SW 1271 (cell line): ENCODE measurements around the gene TWF2.
A peak's percentile ranks its signal among the peaks of the same experiment; 100 is the strongest.

Source experiments
- DNase-seq, 2 experiments: peaks; one replicate each; lab custom pipeline; 2025; lab: John Stamatoyannopoulos, UW

Gene TWF2

DNA sequence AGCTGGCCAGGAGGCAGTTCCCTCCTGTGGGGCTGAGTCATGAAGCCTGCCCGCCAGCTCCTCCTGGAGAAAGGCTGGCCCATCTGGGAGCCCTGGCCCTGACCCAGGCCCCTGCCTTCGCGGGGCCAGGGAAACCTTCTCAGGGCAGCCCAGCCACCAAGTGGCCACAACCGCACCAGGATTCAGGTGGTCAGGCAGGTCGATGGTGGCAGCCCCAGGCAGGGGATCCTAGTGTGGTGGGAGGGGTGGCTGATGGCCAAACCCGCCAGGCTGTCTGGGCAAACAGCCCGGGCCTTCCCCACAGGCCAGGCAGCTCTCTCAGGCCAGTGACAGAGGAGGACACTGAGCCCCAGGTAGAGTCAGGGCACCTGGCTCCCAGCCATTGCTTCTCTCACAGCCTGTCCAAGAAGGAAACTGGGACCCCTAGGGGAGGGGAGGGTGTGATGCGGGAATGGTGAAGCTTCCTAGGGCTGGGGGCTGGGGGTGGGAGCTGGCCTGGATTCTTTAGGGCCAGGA, 1.2 kb downstream of the TWF2 start:
- DNase-seq: peak; percentile 31 to 46

DNA sequence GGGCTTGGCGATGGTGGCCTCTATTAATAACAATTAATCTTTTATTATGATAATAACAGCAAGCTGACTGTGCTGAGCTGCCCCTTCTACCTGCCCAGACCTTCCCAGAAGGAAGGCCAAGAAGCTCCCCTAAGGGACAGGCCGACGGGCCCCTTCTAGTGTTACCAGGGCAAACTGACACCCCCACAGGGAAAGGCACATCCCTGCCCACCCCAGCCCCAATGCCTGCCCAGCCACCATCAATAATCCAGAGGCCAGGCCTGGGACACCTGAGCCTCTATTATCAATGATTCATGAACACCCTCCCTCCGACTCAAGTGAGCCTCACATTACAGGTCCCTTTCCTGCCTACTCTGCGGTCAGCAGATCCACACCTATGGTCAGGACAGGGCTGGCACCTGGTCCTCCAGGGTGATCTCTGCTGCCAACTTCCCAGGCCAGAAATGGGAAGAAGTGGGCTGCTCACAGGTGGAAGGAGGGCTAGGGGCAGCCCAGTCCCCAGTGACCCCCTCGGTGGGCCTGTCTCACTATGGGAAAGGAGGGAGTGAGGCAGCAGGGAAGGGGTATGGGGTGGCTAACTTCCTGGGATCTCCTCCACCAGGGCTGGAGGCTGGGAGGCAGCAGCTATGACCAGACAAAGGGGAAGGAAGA, 1.8 kb downstream of the TWF2 start:
- no peak for DNase-seq

DNA sequence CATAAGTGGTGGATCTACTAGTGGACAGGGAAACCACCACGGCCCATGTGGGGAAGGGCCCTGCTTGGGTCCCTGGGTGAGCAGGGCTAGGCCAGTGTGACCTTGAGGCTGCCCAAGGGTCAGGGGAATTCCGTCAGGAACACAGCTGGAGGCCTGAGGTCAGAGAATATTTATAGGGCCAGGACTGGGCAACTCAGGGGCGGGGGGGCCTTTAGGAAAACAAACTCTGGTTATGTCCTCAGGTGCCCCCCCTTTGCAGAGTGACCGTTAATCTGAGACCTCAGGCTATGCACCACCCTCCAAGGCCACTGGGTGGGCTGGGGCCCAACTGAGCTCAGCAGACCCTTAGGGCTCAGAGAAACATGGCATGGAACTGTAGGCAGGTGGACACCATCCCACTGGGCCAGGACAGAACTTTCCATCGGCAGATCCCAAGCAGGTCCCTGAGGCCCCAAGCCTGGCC, 2.5 kb downstream of the TWF2 start:
- no peak for DNase-seq

DNA sequence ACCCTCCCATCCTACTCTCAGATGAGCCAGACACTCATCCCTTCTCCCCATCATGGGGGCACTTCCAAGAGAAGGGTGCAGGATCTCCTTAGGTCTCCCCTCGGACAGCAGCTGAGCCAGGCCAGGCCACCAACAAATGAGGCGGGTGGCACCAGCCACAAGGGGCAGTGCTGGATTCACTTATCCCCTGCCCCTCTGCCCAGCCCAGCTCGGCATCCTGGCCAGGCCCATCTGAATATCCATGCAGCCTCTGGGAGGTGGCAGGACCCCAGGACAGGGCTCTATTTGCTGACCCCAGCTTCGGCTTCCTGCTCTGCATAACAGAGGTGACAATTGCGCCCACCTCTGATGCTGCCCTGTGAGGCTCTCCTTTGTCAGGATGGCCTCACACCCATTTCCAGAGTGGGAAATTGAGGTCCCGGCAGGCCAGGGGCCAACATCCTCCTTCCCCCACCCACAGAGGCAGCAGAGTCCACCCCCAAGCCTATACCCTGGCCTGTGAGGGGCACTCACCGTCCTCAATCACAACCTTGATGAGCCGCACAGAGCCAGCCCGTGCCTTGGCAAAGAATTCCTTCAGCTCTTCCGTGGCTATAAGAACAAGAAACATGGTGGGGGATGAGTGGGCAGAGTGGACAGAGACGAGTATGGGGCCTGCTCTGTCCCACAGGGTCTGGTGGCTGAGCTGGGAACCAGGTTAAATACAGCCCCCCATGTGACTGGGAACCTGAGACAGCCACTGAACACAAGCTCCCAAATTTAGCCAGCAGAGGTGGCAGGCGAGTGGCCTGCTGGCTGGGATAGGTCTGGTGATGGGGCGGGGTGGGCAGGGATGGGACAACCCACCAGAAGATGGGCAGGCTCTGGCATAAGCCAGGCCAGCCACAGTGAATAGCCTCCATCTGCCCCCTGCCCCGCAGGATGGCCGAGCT, 4.2 kb downstream of the TWF2 start:
- no peak for DNase-seq

DNA sequence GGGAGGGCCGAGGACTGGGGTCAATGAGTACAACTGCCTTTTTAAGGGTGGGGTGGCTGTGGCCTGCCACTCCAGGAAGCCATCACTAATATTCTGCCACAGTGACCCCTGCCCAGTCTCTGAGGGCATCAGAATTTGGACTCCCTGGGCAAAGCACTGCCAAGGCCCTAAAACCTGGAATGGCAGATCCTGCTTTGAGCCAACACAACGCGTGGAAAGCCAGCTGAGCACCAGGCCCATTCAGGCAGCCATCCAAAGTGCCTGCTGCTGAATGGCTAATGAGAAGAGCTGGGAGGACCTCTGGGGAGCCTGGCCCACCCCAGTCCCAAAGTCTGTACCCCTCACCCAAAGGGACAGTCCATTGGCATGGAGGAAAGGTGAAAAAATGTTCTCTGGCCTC, 5.0 kb downstream of the TWF2 start:
- no peak for DNase-seq

DNA sequence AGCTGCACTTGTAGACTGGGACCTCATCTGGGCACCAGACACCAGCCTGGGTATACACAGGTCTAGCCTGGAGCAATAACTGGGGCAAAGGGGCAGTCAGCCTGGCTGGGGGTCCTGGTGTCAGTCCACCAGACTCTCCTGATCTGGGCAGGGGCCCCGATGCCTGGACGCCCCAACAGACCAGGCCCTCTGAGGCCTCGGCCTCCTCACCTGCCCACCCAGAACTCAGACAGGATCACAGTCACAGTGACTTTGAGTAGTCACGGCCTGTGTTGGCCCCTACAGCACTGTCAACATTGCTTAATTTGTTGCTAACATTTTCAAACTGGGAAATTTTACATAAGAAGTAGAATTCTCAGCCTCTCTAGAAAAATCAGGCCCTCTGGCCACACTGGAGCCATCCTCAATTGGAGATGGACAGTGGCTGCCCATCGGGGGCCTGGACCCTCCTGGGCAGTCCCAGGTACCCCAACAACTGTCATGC, 5.8 kb downstream of the TWF2 start:
- DNase-seq: no peak

DNA sequence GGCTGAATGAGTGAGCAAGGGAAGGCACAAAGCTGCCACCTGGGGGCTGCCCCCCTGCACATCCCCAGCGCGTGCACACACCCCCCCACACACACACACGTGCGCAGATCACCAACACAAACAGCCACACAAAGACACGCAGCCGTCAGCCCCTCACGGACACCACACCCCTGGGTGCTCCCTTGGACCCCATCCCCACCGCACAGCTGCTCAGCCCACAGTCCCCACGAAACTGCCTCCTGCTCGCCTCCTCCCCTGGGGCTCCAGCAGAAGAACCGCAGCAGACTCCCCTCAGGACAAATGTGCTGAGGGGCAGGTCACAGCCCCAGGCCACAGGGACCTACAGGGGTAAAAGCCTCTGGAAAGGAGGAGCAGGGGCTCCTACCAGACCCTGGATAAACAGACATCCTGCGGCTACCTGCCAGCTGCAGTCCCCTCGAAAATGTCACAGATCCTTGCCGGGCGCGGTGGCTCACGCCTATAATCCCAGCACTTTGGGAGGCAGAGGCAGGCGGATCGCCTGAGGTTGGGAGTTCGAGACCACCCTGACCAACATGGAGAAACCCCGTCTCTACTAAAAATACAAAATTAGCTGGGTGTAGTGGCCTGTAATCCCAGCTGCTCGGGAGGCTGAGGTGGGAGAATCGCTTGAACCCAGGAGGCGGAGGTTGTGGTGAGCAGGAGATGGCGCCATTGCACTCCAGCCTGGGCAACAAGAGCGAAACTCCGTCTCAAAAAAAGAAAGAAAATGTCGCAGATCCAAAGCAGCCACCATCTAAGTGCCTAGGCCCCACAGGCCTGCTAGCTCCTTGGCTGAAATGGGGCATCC, 6.5 kb downstream of the TWF2 start:
- no peak for DNase-seq

DNA sequence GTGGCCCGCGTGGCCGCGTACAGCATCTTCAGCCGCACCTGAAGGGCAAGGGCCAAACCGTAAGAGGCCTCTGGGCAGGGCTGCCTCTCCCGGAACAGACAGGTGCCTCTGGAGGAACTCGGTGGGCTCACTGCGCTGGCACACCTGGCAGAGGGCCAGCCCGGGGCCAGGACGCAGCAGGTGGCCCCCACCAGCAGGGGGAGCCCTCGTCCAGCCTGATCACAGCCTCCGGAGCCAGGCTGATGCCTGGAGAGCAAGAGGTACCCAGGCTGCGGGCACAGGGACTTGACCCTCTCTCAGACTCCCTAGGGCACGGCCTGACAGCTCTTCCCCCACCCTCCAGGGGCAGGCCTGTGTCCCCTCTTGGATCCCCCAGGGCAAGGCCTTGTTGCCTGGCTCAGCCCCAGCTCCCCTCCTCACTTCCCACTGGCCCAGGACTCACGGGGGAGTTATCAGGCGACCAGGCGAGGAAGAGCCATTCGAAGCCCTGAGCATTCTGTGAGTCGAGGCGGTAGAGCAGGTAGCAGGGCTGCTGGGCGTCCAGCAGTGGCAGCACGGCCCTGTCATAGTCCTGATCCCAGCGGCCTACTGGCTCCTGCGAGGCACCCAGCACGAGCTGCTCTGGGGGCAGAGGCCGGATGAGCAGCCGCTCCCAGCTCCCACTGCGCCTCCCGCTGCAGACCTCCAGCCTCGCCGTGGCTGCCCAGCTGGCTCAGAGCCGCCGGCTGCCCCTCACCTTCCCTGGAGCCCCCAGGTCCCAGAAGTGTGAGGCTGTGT, 7.3 kb downstream of the TWF2 start:
- no peak for DNase-seq

DNA sequence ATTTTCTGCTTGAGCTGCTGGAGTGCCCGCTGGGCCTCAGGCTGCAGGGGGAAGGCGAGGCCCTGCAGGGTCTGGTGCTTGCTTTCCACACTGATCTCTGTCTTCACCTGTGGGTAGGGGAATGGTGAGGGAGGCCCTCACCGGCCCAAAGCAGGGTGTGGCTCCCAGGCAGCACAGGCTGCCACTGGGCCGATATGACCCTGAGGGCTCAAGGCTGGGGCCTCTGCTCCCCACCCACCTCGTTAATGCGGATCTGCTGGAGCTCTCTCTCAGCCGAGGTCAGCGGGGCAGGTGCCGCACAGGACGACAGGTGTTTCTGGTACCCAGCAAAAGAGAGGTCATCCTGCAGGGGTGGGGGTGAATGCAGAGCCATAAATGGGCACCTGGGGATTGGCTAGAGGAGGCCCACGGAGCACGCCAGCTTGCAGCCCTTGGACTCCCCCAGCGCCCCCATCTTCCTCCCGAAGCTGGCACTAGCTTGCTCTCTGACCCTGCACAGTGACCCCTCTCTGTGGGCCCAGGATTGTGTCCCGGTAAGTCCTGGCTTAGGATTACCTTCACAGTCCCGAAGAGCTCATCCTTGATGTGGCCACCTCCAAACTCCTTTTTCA, 8.0 kb downstream of the TWF2 start:
- no peak for DNase-seq

DNA sequence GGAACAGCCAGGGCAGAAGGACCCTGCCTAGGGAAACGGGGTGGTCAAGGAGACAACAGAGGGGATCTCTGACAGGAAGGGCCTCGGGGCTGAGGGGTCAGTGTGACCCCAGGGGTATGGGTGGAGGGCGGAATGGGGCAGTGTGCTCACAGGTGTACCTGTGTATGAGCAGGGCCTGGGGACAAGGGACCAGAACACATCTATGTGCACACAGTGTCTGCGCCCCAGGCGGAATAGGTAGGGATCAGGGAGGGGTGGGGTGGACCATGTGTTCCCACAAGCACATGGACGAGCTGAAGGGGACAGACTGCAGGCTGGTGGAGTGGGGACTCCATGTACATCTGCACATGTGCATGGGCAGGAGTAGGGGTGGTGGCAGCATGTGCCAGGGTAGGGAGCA, 8.5 kb downstream of the TWF2 start:
- no peak for DNase-seq

DNA sequence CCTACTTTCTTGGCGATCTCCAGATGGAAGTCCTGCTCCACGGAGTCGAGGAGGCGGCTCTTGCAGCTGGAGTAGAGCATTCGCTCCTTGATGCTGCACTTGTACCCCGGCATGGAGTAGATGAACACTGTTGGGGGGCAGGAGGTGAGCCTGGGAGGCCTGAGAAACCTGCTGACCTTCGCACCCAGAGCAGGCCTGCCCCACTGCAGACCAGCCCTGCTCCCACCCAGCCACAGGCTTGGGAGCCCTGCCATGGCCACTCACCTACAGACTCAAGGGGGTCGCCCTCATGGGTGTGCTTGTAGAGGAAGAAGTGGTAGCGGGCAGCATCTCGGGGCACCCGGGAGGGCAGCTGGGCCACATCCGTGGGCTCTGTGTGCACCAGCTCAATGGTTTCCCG, 9.3 kb downstream of the TWF2 start:
- no peak for DNase-seq

DNA sequence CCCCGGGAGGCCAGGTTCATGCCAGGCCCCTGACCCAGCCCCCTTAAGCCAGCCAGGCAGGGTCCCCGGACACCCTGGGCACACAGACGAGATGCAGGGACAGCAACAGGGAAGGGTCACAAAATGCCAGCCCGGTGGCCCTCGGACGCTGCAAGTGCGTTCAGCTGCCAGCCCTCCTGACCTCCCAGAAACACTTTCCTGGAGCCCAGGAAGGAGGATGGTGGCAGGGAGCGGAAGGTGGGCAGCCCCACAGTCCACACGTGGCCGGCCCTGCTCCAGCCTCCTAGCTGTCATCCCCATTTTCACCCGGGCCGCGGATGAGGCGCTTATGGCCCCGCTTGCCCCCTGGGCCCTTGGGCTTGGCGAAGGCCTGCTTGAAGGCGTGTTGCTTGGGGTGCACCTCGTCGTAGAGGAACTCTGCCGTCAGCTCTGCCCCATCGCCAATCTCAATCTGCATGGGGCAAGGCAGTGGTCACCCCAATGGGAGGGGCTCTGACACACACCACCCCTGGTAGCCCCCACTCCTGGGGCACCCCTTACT, 10.1 kb downstream of the TWF2 start:
- DNase-seq: no peak

DNA sequence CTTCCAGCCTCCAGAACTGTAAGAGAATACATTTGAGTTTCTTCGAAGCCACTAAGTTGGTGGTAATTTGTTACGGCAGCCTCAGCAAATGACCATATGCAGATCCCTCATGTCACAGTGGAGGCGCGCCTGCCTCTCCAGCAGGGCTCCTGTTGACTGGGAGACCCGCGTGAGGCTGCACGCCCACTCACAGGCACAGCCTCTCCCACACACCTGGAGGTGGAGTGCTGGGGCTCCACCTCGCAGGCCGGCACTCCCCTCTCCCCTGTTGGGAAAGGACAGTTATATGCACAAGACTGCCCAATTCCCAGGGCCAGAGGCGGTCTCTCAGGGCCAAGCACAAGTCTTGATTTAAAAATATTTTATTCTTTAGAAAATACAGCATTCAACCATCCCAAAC, 10.7 kb downstream of the TWF2 start:
- DNase-seq: no peak

DNA sequence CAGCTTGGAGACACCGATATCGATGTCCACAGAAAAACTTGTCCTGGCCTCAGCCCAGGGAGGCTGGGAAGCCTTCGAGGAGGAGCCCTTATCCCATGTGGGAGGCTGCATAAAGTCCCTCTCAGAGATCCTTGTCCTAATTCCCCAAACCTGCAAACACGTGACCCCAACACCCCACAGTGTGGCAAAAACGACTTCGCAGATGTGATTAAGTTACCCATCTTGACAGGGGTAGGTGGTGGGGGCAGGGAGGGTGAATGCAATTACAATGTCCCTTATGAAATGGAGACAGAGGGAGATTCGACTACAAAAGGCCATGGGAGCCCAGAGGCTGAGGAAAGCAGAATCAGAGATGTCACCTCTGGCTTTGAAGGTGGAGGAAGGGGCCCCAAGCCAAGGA, 11.2 kb downstream of the TWF2 start:
- DNase-seq: no peak

DNA sequence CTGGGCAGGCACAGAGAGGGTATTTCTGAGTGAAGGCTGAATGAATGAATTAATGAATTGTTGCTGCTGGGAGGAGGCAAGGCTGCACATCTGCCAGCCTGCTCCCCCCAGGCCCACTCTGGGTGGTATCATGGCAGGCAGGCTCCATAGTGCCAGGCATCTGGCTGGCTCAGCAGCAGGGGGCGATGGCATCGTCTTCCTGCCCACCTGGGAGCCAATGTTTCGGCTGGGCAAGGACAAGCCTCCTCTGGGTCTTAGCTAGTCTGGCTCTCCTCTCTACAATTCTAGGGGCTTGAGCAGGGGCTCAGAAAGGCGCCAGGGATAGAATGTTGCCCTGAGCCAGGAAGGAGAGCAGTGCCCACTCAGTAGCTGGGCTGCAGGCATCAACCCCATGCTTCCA, 11.8 kb downstream of the TWF2 start:
- no peak for DNase-seq

DNA sequence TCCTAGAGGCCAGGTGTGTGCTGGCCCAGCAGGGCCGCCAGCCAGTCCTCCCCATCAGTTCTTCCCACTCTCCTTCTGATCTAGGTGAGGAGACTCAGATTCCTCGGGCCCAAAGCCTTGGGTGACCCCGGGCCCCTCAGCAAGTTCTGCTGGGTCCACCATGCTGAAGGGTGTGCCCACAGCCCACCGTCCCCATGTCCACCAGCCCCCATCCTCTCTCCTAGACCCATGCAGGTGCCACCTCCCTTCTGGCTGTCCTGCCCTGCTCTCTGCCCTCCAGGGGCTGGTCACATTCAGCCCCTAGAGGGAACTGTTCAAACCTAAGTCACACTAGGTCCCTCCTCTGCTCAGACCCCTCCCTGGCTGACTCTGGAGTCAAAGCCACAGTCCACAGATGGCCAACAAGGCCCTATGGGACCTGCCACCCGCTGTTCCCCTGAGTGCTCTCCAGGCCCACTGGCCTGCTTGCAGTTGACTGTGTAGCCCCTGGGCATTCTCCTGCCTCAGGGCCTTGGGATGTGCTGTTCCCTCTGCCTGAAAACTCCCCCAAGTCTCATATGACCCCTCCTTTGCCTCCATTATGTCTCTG, 12.6 kb downstream of the TWF2 start:
- no peak for DNase-seq

DNA sequence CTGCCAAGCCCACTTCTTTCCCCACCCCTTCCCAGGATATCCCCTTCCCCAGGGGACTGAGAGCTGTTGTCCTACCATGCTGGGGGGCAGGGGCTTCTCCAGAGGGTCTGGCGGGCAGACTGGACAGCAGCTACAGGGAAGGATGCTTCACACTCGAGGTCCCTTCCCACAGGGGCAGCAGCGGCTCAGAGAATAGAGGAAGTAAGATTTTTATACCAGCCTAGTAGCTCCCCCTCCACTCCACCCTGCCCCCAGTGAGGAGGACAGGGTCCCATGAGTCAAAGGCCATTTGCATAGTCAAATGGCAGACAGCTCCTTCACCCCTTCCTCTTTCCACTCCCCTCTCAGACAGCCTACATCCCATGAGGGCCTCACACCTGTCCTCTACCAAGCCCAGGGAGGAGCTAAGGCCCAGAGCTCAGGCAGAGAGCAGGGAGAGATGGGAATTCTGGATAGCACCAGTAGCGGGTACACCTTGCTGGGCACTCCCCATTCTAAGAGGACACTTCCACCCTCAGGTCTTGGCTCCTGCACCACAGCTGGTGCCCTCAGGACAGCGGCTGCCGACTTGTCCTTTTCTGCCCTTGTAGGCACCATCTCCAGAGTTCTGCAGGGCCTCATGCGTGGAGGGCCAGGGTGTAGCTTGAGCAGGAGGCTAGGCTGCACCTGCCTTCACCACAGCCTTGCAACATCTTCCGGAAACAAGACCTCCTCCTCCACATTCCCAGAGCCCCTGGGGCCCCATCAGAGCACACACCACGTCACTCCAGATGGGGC, 13.3 kb downstream of the TWF2 start, which contains the start of gene TLR9:
TSS of gene TLR9 (minus strand) at position 194 of the 777 bp plus-strand sequence. CDS start at position 78, 116 bp downstream.
- no peak for DNase-seq

DNA sequence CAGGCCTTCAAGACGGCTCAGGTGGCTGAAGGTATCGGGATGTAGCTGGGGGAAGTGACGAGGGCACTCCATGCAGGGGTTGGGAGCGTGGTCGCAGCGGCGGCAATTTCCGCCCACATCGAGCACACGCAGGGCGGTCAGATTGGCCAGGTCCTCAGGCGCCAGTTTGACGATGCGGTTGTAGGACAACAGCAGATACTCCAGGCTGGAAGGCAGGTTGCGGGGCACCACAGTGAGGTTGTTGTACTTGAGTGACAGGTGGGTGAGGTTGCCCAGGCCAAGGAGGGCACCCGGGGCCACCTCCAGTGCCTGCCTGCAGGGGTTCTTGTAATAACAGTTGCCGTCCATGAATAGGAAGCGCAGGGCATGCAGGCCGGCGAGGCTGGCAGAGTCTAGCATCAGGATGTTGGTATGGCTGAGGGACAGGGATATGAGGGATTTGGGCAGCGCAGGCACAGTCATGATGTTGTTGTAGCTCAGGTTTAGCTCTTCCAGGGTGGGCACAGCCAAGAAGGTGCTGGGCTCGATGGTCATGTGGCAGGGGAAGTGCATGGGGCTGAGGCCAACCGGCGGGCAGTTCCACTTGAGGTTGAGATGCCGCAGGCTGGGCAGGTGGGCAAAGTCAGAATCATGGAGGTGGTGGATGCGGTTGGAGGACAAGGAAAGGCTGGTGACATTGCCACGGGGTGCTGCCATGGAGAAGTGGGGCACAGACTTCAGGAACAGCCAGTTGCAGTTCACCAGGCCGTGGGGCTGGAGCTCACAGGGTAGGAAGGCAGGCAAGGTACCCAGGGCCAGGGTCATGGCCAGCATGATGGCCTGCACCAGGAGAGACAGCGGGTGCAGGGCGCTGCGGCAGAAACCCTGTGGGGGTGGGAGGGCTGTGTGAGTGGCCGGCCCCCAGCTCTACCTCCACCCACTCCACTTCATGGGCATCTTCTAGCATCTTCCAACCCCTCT, 15.2 kb downstream of the TWF2 start:
- DNase-seq: no peak
